ENCODE measurements around the gene PDGFRA.

DNA sequence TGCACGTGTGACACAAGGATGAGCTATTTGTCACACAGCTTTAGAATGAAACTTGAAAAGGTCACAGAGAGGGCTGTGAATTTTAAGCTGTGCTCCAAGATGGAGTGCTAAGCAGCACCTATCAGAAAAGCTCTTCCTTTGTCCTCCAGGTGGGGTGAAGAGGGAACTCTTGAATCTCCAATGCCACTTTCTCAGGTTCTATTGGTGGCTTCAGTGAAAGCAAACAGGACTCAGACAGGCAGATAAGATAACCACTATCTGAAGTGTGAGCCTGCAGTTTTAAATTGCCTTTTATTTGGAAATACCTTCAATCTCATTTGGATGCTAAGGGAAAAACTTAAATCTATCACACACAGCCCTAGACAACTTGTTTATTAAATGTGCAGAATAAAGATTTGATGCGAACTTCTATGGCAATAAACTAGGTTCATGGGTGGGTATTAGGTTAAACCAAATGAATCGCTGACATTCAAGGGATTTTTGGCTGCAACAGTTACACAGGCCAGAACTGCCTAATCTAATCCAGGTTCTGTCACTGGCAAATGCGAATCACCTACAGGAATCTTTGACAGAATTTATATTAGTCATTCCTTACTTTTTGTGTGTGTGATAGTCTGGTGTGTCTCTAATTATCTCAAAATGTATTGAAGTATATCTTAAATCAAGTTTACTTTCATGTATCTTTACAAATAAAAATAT lies 13.6 kb upstream of the PDGFRA start:
- no peak for TF ChIP-seq CEBPB (IDR thresholded peaks at IDR 0.05; ENCODE audit: low read depth)
- TF ChIP-seq CBX3 (IDR thresholded peaks at IDR 0.05; ENCODE audit: low read depth), result no peak
- no peak for TF ChIP-seq RAD21 (IDR thresholded peaks at IDR 0.05; ENCODE audit: low read depth)
- TF ChIP-seq, protein P1, sequence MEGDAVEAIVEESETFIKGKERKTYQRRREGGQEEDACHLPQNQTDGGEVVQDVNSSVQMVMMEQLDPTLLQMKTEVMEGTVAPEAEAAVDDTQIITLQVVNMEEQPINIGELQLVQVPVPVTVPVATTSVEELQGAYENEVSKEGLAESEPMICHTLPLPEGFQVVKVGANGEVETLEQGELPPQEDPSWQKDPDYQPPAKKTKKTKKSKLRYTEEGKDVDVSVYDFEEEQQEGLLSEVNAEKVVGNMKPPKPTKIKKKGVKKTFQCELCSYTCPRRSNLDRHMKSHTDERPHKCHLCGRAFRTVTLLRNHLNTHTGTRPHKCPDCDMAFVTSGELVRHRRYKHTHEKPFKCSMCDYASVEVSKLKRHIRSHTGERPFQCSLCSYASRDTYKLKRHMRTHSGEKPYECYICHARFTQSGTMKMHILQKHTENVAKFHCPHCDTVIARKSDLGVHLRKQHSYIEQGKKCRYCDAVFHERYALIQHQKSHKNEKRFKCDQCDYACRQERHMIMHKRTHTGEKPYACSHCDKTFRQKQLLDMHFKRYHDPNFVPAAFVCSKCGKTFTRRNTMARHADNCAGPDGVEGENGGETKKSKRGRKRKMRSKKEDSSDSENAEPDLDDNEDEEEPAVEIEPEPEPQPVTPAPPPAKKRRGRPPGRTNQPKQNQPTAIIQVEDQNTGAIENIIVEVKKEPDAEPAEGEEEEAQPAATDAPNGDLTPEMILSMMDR (IDR thresholded peaks at IDR 0.05 in 2 of 3, conservative IDR thresholded peaks at IDR 0.05 in 1 of 3; ENCODE audit: borderline replicate concordance in 1 of 3, insufficient read depth in 1 of 3, low read depth in 2 of 3, low read length in 2 of 3), result no peak
- TF ChIP-seq, protein P2, sequence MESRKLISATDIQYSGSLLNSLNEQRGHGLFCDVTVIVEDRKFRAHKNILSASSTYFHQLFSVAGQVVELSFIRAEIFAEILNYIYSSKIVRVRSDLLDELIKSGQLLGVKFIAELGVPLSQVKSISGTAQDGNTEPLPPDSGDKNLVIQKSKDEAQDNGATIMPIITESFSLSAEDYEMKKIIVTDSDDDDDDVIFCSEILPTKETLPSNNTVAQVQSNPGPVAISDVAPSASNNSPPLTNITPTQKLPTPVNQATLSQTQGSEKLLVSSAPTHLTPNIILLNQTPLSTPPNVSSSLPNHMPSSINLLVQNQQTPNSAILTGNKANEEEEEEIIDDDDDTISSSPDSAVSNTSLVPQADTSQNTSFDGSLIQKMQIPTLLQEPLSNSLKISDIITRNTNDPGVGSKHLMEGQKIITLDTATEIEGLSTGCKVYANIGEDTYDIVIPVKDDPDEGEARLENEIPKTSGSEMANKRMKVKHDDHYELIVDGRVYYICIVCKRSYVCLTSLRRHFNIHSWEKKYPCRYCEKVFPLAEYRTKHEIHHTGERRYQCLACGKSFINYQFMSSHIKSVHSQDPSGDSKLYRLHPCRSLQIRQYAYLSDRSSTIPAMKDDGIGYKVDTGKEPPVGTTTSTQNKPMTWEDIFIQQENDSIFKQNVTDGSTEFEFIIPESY (IDR thresholded peaks at IDR 0.05; ENCODE audit: extremely low read depth, insufficient replicate concordance, low read length), result no peak
- no peak for TF ChIP-seq POLR2A (IDR thresholded peaks at IDR 0.05; ENCODE audit: borderline replicate concordance, extremely low read depth, insufficient read depth, insufficient read length)
- TF ChIP-seq POLR2AphosphoS5 (IDR thresholded peaks at IDR 0.05; ENCODE audit: low read depth, low read length), result no peak
- TF ChIP-seq SP1 (IDR thresholded peaks at IDR 0.05; ENCODE audit: low read depth), result no peak
- TF ChIP-seq EGR1 (IDR thresholded peaks at IDR 0.05; ENCODE audit: low read depth), result no peak
- TF ChIP-seq EZH2phosphoT487 (IDR thresholded peaks at IDR 0.05; ENCODE audit: borderline replicate concordance), result no peak
- no peak for TF ChIP-seq TCF7L2 (IDR thresholded peaks at IDR 0.05; ENCODE audit: borderline replicate concordance, extremely low read depth, insufficient read depth, insufficient read length)
- no peak for TF ChIP-seq JUND (IDR thresholded peaks at IDR 0.05)
